NT2/D1 (cell line): ENCODE data around the gene ARHGAP23.
"Not testable (repeated sequence)": the region's sequence is repeated elsewhere in the genome, so short reads cannot be mapped to it uniquely, and the experiment has no call there.

Experiments used
- DNase-seq: peaks from one replicate; pipeline ENCODE4 v3.0.0-alpha.2; 2011; ENCODE audit warnings: low read depth, low spot score
- H3K27me3 ChIP-seq: 2 replicates; pipeline ENCODE4 v1.6.0; 2011; ENCODE audit warnings: mild to moderate bottlenecking; ENCODE audit not compliant: insufficient read length, insufficient read depth
- H3K36me3 ChIP-seq: 2 replicates; pipeline ENCODE4 v1.6.1; 2011; ENCODE audit warnings: mild to moderate bottlenecking, low read length, mixed read lengths; ENCODE audit not compliant: insufficient read depth, insufficient read length
- H3K4me1 ChIP-seq: 2 replicates; pipeline ENCODE4 v1.5.1; 2011; ENCODE audit not compliant: insufficient read depth, insufficient read length
- H3K4me3 ChIP-seq: 2 replicates; pipeline ENCODE4 v1.5.1; 2011; ENCODE audit warnings: low read depth; ENCODE audit not compliant: insufficient read length
- H3K9ac ChIP-seq: 2 replicates; pipeline ENCODE4 v1.6.0; 2011; ENCODE audit warnings: low read depth; ENCODE audit not compliant: insufficient read length
- H3K9me3 ChIP-seq: 2 replicates; pipeline ENCODE4 v1.5.1; 2011; ENCODE audit warnings: mild to moderate bottlenecking, low read length; ENCODE audit not compliant: insufficient read depth
- SUZ12 ChIP-seq: IDR thresholded peaks from 2 replicates; pipeline ENCODE4 v1.6.1; 2011; ENCODE audit not compliant: insufficient read length, insufficient read depth; ENCODE audit errors: extremely low read depth
- YY1 ChIP-seq: IDR thresholded peaks from 2 replicates; pipeline ENCODE4 v1.6.1; 2011; ENCODE audit not compliant: insufficient read length, insufficient read depth
- ZNF274 ChIP-seq: IDR thresholded peaks from 2 replicates; pipeline ENCODE4 v1.6.1; 2011; ENCODE audit warnings: mild to moderate bottlenecking, low read depth, low read length

ARHGAP23 gene

GRCh38 chr17:38485146-38485468 lies 56.8 kb downstream of the ARHGAP23 start:
- Histone ChIP-seq H3K4me1 (peaks cover 8% of the 10 kb centered on the region), H3K9ac (peak overlapping the region; percentile 32), H3K4me3 (no peak overlapping the region), H3K27me3 (no peaks in the 10 kb centered on the region), H3K9me3 (no peaks in the 10 kb centered on the region), H3K36me3 (peaks cover 59% of the 10 kb centered on the region)
- no peak for DNase-seq
- TF ChIP-seq YY1: no peak
- no peak for TF ChIP-seq SUZ12
- no peak for TF ChIP-seq ZNF274

DNA sequence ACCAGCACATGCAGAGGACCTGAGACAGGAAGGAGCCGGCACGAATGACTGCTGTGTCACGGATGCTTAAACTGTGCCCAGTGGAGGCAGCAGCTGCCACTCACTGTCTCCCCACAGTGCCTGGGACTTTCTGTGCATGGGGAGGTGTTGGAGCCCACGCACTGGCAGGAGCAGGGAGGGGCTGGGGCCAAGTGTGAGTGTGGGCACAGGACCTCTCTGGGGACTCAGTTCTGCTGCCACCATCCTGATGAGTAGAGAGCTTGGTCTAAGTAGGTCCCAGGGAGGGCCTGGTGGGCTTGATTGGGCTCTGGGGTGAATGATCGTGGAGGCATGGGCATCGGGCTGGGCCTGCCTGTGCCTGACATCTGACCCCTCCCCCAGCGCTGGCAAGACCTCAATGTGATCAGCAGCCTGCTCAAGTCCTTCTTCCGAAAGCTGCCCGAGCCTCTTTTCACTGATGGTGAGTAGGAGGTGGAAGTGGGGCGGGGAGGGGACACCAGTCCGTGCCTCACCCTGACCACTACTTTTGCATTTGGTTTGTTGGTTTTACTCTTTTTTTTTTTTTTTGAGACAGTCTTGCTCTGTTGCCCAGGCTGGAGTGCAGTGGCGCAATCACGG lies 57.5 kb downstream of the ARHGAP23 start:
- not testable (repeated sequence) for DNase-seq

DNA sequence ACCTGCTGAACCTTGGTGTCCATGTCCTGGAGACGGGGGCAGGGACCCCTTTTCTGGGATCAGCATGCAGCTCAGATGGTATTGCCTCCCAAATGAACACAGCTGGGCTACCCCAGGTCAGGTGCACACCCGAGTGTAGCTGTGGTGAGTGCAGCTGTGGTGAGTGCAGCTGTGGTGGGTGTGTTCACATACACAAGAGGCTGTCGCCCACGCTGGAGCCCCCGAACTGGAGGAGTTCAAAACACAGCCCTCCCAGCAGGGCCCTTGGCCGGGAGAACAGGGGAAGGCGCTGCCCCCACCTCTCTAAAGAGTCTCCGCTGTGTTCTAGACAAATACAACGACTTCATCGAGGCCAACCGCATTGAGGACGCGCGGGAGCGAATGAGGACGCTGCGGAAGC lies 61.5 kb downstream of the ARHGAP23 start:
- not testable (repeated sequence) for DNase-seq, H3K9ac ChIP-seq, H3K4me1 ChIP-seq, H3K27me3 ChIP-seq, H3K9me3 ChIP-seq, H3K4me3 ChIP-seq
- H3K36me3 ChIP-seq: peaks cover 73% of the 10 kb centered on the region

More for the DNA sequence above, 57.5 kb downstream of the ARHGAP23 start:
- H3K36me3 ChIP-seq: peaks cover 63% of the 10 kb centered on the region
- H3K9me3 ChIP-seq, H3K27me3 ChIP-seq, H3K9ac ChIP-seq, H3K4me1 ChIP-seq, H3K4me3 ChIP-seq: not testable (repeated sequence)

GRCh38 chr17:38491346-38492066 lies 63.2 kb downstream of the ARHGAP23 start:
- not testable (repeated sequence) for H3K9me3 ChIP-seq, DNase-seq, H3K27me3 ChIP-seq, H3K4me3 ChIP-seq, H3K9ac ChIP-seq, H3K4me1 ChIP-seq
- H3K36me3 ChIP-seq: peaks cover 67% of the 10 kb centered on the region

GRCh38 chr17:38492067-38493040 lies 64.1 kb downstream of the ARHGAP23 start:
- not testable (repeated sequence) for H3K9ac ChIP-seq, H3K27me3 ChIP-seq
- H3K36me3 ChIP-seq: peaks cover 65% of the 10 kb centered on the region

DNA sequence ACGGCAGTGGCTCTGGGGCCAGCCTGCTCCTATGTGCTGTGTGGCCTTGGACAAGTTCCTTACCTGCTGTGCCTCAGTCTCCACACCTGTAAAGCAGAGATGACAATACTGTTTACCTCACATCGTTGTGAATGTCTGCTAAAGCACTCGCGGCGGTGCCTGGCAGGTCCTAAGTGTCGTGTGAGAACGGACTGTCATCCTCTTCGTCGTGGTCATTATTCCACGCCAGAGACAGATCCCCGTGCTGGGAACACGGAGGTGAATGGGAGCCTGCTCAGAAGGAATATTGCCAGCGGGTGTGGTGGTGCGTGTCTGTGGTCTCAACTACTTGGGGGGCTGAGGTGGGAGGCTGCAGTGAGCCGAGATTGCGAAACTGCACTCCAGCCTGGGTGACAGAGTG lies 65.9 kb downstream of the ARHGAP23 start:
- not testable (repeated sequence) for H3K4me1 ChIP-seq, H3K4me3 ChIP-seq, DNase-seq, H3K9ac ChIP-seq, H3K27me3 ChIP-seq
- Histone ChIP-seq H3K9me3 (peaks cover 14% of the 10 kb centered on the region; the same call in 1 of the 2 replicates), H3K36me3 (peaks cover 75% of the 10 kb centered on the region)

More at GRCh38 chr17:38492067-38493040, 64.1 kb downstream of the ARHGAP23 start:
- peak; percentile 74 for DNase-seq
- not testable (repeated sequence) for H3K4me3 ChIP-seq, H3K4me1 ChIP-seq
- H3K9me3 ChIP-seq: peaks cover 14% of the 10 kb centered on the region; the same call in 1 of the 2 replicates

DNA sequence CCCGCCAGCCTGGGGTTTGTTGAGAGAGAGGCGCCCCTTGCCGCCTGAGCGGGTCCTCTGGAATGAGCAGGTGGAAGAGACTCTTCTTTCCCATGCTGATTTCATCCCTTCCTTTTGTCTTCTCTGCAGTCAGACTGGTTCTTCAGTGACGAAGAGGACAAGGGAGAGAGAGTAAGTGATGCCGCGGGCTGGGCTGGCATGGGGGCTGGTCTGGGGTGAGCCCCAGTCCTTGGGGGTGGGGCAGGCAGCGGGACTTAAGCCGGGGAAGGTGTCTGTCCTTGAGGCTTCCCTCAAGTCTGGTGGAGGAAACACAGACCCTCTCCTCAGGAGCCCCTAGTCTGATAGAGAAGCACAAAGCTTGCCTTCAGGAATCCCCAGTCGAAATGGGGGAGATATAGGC lies 69.4 kb downstream of the ARHGAP23 start:
- H3K9me3 ChIP-seq: peaks cover 14% of the 10 kb centered on the region; the same call in 1 of the 2 replicates
- peaks cover 59% of the 10 kb centered on the region for H3K36me3 ChIP-seq
- not testable (repeated sequence) for H3K4me1 ChIP-seq, DNase-seq, H3K27me3 ChIP-seq, H3K4me3 ChIP-seq, H3K9ac ChIP-seq

DNA sequence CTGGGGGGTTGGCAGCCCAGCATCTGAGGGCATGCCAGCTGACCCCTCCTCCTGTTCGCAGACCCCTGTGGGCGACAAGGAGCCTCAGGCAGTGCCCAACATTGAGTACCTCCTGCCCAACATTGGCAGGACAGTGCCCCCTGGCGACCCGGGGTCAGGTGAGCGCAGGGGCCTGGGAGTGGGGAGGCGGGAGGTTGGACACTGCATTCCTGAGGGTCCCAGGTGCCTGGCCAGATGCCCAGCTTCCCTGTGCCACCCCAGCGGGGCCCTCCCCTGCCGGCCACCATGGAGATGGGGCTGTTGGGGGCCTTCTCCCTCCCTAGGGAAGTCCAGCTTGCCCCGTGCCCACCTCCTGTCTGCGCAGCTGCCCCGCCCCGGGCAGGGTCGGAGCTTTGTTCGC lies 70.1 kb downstream of the ARHGAP23 start:
- Histone ChIP-seq H3K9ac (no peak overlapping the region), H3K27me3 (no peaks in the 10 kb centered on the region), H3K4me3 (no peak overlapping the region), H3K9me3 (peaks cover 14% of the 10 kb centered on the region; the same call in 1 of the 2 replicates), H3K4me1 (peaks cover 3% of the 10 kb centered on the region), H3K36me3 (peaks cover 56% of the 10 kb centered on the region)
- no peak for DNase-seq
- no peak for TF ChIP-seq ZNF274
- TF ChIP-seq SUZ12: no peak
- TF ChIP-seq YY1: no peak

- not testable (repeated sequence) for H3K27me3 ChIP-seq, H3K4me3 ChIP-seq, H3K4me1 ChIP-seq, DNase-seq, H3K9ac ChIP-seq
- Histone ChIP-seq H3K36me3 (peaks cover 56% of the 10 kb centered on the region), H3K9me3 (peaks cover 14% of the 10 kb centered on the region; the same call in 1 of the 2 replicates)
These were observed 71.0 kb downstream of the ARHGAP23 start for GRCh38 chr17:38499230-38499629.

DNA sequence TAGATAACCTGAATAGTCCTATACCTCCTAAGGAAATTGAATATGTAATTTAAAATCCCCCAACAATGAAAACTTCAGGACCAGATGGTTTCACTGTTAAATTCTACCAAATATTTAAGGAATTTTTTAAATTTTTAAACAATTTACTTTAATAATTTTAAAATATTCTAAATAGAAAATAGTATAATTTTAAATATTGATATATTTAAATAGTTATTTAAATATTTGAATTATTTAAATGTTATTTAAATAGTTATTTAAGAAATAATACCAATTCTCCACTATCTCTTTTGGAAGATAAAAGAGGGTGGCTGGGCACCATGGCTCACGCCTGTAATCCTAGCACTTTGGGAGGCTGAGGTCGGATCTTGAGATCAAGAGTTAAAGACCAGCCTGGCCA lies 73.5 kb downstream of the ARHGAP23 start:
- not testable (repeated sequence) for DNase-seq, H3K4me3 ChIP-seq, H3K4me1 ChIP-seq, H3K9ac ChIP-seq, H3K9me3 ChIP-seq, H3K27me3 ChIP-seq
- peaks cover 65% of the 10 kb centered on the region for H3K36me3 ChIP-seq
